Activated naive CD4-positive, alpha-beta T cell treated with anti-CD3 and anti-CD28 coated beads, Interleukin-2, amount 50 U/mL, for 16 hours (primary cell): ENCODE results near the gene PCYOX1L.
"Not testable (repeated sequence)": the region's sequence is repeated elsewhere in the genome, so short reads cannot be mapped to it uniquely, and the experiment has no call there.

Source experiments
- DNase-seq: peaks from one replicate; pipeline ENCODE4 v3.0.0-alpha.2; 2020

Gene PCYOX1L

GRCh38 chr5:149388498-149389190 is 30.8 kb downstream of the PCYOX1L start:
- no peak for DNase-seq

GRCh38 chr5:149389552-149390495 is 32.0 kb downstream of the PCYOX1L start:
- no peak for DNase-seq

GRCh38 chr5:149391076-149391475 is 33.2 kb downstream of the PCYOX1L start:
- not testable (repeated sequence) for DNase-seq

GRCh38 chr5:149391524-149391923 is 33.7 kb downstream of the PCYOX1L start:
- DNase-seq, result no peak

- DNase-seq, result no peak
Measured at GRCh38 chr5:149392718-149393117, 34.9 kb downstream of the PCYOX1L start.

- not testable (repeated sequence) for DNase-seq
Measured at GRCh38 chr5:149394996-149395395, 37.1 kb downstream of the PCYOX1L start.

GRCh38 chr5:149397530-149397929 is 39.7 kb downstream of the PCYOX1L start:
- no peak for DNase-seq

GRCh38 chr5:149398747-149399266 is 41.0 kb downstream of the PCYOX1L start:
- not testable (repeated sequence) for DNase-seq

- no peak for DNase-seq
Measured at GRCh38 chr5:149399775-149400174, 41.9 kb downstream of the PCYOX1L start.

GRCh38 chr5:149400304-149400703 is 42.5 kb downstream of the PCYOX1L start:
- DNase-seq, result no peak

- no peak for DNase-seq
Measured at GRCh38 chr5:149401051-149401450, 43.2 kb downstream of the PCYOX1L start.

GRCh38 chr5:149402291-149402690 is 44.4 kb downstream of the PCYOX1L start:
- no peak for DNase-seq

- DNase-seq, result no peak
Measured at GRCh38 chr5:149403923-149404745, 46.3 kb downstream of the PCYOX1L start.

GRCh38 chr5:149404746-149405549 is 47.1 kb downstream of the PCYOX1L start:
- no peak for DNase-seq

GRCh38 chr5:149405550-149406202 is 47.8 kb downstream of the PCYOX1L start:
- DNase-seq, result no peak

- no peak for DNase-seq
Measured at GRCh38 chr5:149406203-149406978, 48.5 kb downstream of the PCYOX1L start.

GRCh38 chr5:149406979-149407306 is 49.1 kb downstream of the PCYOX1L start:
- DNase-seq, result no peak

- no peak for DNase-seq
Measured at GRCh38 chr5:149407323-149408251, 49.7 kb downstream of the PCYOX1L start.

- DNase-seq, result no peak
Measured at GRCh38 chr5:149408252-149409099, 50.6 kb downstream of the PCYOX1L start.
